GM12878 (cell line): ENCODE data around the gene CLASP1. TPM values are rescaled to one million over a fixed set of nuclear protein-coding genes. Genes with fewer than 3 reads are reported as not detected.

ENCODE experiments used
- ATAC-seq: fragments of 200-7000 bp; cut with Tn5 transposase; 3 replicates; pipeline ENCODE4 v1.9.1; 2020; ENCODE audit warnings: mild to moderate bottlenecking, moderate library complexity
- BruUV-seq: library from RNA; stranded (reverse); fragments of 400-500 nt; replicated peaks from 2 replicates; lab custom pipeline; 2021; lab: Mats Ljungman, UMichigan
- CTCF ChIA-PET: fragments of 300-600 bp; sonication (Branson Sonifier 250); formaldehyde crosslinking; extraction: SDS; loops from one replicate; lab custom pipeline; 2021; ENCODE audit warnings: inconsistent platforms; lab: Yijun Ruan, JAX
- POLR2A ChIA-PET: fragments of 350-600 bp; formaldehyde crosslinking; extraction: SDS; loops from one replicate; lab custom pipeline; 2021; ENCODE audit warnings: inconsistent platforms; lab: Charles Lee
- RAD21 ChIA-PET: fragments of 300-600 bp; sonication (Branson Sonifier 250); formaldehyde crosslinking; loops from one replicate; lab custom pipeline; 2023; ENCODE audit warnings: antibody characterized with exemption; ENCODE audit not compliant: unreplicated experiment; lab: Charles Lee
- SMC1A ChIA-PET: fragments of 300-600 bp; sonication (Branson Sonifier 250); formaldehyde crosslinking; loops from one replicate; lab custom pipeline; 2023; ENCODE audit not compliant: unreplicated experiment, uncharacterized antibody; lab: Charles Lee
- DNase-seq: peaks from one replicate; pipeline ENCODE4 v3.0.0-alpha.2; 2011; ENCODE audit warnings: low read depth, low spot score
- FAIRE-seq: peaks from 3 replicates; lab custom pipeline; 2011; peaks lifted over from hg19 to GRCh38; lab: Jason Lieb, UNC
- H2AFZ ChIP-seq: 2 replicates; pipeline ENCODE4 v1.6.0; 2011; ENCODE audit warnings: low read depth, low read length, control low read depth; ENCODE audit not compliant: control insufficient read depth
- H3K27ac ChIP-seq: 2 replicates; pipeline ENCODE4 v1.5.1; 2011; ENCODE audit warnings: control low read depth; ENCODE audit not compliant: control insufficient read depth, insufficient read depth
- H3K27me3 ChIP-seq, 2 experiments: replicated peaks in 1 of 2; 2 replicates each; pipeline versions ENCODE4 v1.6.0 to v1.6.1; 2011; ENCODE audit warnings: low read length in 1 of 2; ENCODE audit not compliant: control insufficient read depth in 2 of 2, insufficient read depth in 2 of 2
- H3K36me3 ChIP-seq, 2 experiments: 2 replicates each; pipeline ENCODE4 v1.5.1; 2011; ENCODE audit warnings: low read length in 1 of 2; ENCODE audit not compliant: control insufficient read depth in 2 of 2, insufficient read depth in 2 of 2
- H3K4me1 ChIP-seq: 2 replicates; pipeline ENCODE4 v1.6.1; 2011; ENCODE audit warnings: mild to moderate bottlenecking, low read length, moderate library complexity, mixed read lengths; ENCODE audit not compliant: control insufficient read depth, insufficient read depth
- H3K4me2 ChIP-seq: 2 replicates; pipeline ENCODE4 v1.6.0; 2011; ENCODE audit warnings: control low read depth; ENCODE audit not compliant: control insufficient read depth, insufficient read depth
- H3K4me3 ChIP-seq: fragments of 200-600 bp; sonication (generic); 2 replicates; pipeline ENCODE4 v1.5.1; 2016
- H3K79me2 ChIP-seq: 2 replicates; pipeline ENCODE4 v1.6.0; 2011; ENCODE audit warnings: low read length; ENCODE audit not compliant: control insufficient read depth, insufficient read depth
- H3K9ac ChIP-seq: 2 replicates; pipeline ENCODE4 v1.8.0; 2011; ENCODE audit warnings: low read length, control low read depth, mixed read lengths; ENCODE audit not compliant: control insufficient read depth, insufficient read depth
- H3K9me3 ChIP-seq: replicated peaks from 3 replicates; pipeline ENCODE4 v1.5.1; 2011; ENCODE audit warnings: mild to moderate bottlenecking, low read length; ENCODE audit not compliant: control insufficient read depth, insufficient read depth
- H4K20me1 ChIP-seq: 2 replicates; pipeline ENCODE4 v1.6.0; 2011; ENCODE audit not compliant: control insufficient read depth, insufficient read depth
- BHLHE40 ChIP-seq, 2 experiments: fragments of 450-650 bp in 1 of 2; IDR thresholded peaks; 2 replicates each; pipeline ENCODE4 v1.6.1; 2011 to 2017; ENCODE audit warnings: low read depth in 2 of 2, borderline replicate concordance in 1 of 2, improper control_type of control experiment in 1 of 2, low read length in 1 of 2, mild to moderate bottlenecking in 1 of 2
- CBX3 ChIP-seq: fragments of 200-600 bp; sonication (generic); IDR thresholded peaks from 2 replicates; pipeline ENCODE4 v1.6.1; 2016; ENCODE audit warnings: low read depth, borderline replicate concordance
- CHD2 ChIP-seq: IDR thresholded peaks from 2 replicates; pipeline ENCODE4 v1.6.1; 2011; ENCODE audit warnings: low read depth, low read length, improper control_type of control experiment, borderline replicate concordance
- EP300 ChIP-seq, 2 experiments: fragments of 150-350 bp in 1 of 2; IDR thresholded peaks; 2 replicates each; pipeline ENCODE4 v1.6.1; 2011 to 2012; ENCODE audit warnings: low read depth in 2 of 2, low read length in 2 of 2, borderline replicate concordance in 1 of 2, improper control_type of control experiment in 1 of 2, inconsistent platforms in 1 of 2; ENCODE audit not compliant: control insufficient read depth in 1 of 2
- FOXM1 ChIP-seq: IDR thresholded peaks from 2 replicates; pipeline ENCODE4 v1.6.1; 2012; ENCODE audit warnings: low read depth, mild to moderate bottlenecking, inconsistent platforms, low read length, moderate library complexity
- POLR2AphosphoS5 ChIP-seq: IDR thresholded peaks from 2 replicates; pipeline ENCODE4 v1.6.1; 2011; ENCODE audit warnings: mild to moderate bottlenecking, low read length, inconsistent platforms
- PRDM15 ChIP-seq: fragments of 450-650 bp; formaldehyde crosslinking; IDR thresholded peaks from 2 replicates; pipeline ENCODE4 v1.4.0; 2020; ENCODE audit warnings: mild to moderate bottlenecking, moderate library complexity
- SP1 ChIP-seq: IDR thresholded peaks from one replicate; pipeline ENCODE4 v1.6.1; 2011; ENCODE audit warnings: low read depth, low read length
- SPI1 ChIP-seq: IDR thresholded peaks from 2 replicates; pipeline ENCODE4 v1.6.1; 2011; ENCODE audit warnings: low read depth, mild to moderate bottlenecking, low read length, moderate library complexity, borderline replicate concordance; ENCODE audit not compliant: insufficient read depth
- YBX1 ChIP-seq: fragments of 450-650 bp; IDR thresholded peaks from 2 replicates; pipeline ENCODE4 v1.6.1; 2016; ENCODE audit warnings: antibody characterized with exemption
- ZBED1 ChIP-seq: IDR thresholded peaks from 2 replicates; pipeline ENCODE4 v1.6.1; 2016; ENCODE audit warnings: borderline replicate concordance
- WGBS: methylation state at CpG from one replicate; pipeline ENCODE4 v1.1.6; 2016; ENCODE audit warnings: low lambda C conversion rate; ENCODE audit not compliant: insufficient replicate concordance, insufficient coverage; ENCODE audit errors: missing lambda C conversion rate; 5-methylcytosine and 5-hydroxymethylcytosine counted together
- in situ Hi-C: fragments of 300-500 bp; cut with MboI; formaldehyde crosslinking; loops from 9 replicates; pipeline ENCODE4 v1.14.3; 2018; ENCODE audit warnings: mixed read lengths
- intact Hi-C: fragments of 100-400 bp; cut with micrococcal nuclease; formaldehyde crosslinking; loops from one replicate; pipeline ENCODE4 v1.14.2; 2022; ENCODE audit not compliant: unreplicated experiment
- polyA plus RNA-seq, 11 experiments: library from polyadenylated mRNA; depleted of rRNA in 4 of 11; unstranded in 6 of 11; stranded (reverse) in 5 of 11; fragments of >200 nt; fragmentation: Nextera tagmentation in 4 of 11; fragmentation: Illumina TruSeq in 1 of 11; extraction: Ambion mirVana in 4 of 11; extraction: Trizol in 1 of 11; gene quantifications; 1 replicate in 1 of 11; 2 replicates in 10 of 11; pipeline versions ENCODE4 v1.2.1 to v1.2.3, GENCODE V29; 2011 to 2016; ENCODE audit warnings: inconsistent platforms in 2 of 11, missing spikeins in 2 of 11, low read depth in 1 of 11
- total RNA-seq, 4 experiments: library from RNA; depleted of rRNA in 3 of 4; stranded (reverse); fragments of >200 nt in 3 of 4; fragmentation: Illumina TruSeq in 1 of 4; extraction: Trizol in 1 of 4; gene quantifications; 2 replicates each; pipeline versions ENCODE4 v1.2.1 to v1.2.3, GENCODE V29; 2013 to 2021
- TF ChIP-seq, protein P1 (sequence below): fragments of 150-350 bp; IDR thresholded peaks from 2 replicates; pipeline ENCODE4 v1.6.1; 2016; ENCODE audit warnings: low read depth, low read length
- TF ChIP-seq, protein P2 (sequence below): IDR thresholded peaks from 2 replicates; pipeline ENCODE4 v1.6.1; 2012; ENCODE audit warnings: low read depth, low read length, improper control_type of control experiment

Gene CLASP1
- total and polyA plus RNA-seq, 10 of the 15 experiments (the other 5 are each of a cell fraction or from before 2014, with no cell fraction given), result 1.4 to 62.4 (median 32.9) TPM

GRCh38 chr2:121561617-121562268 lies 87.5 kb downstream of the CLASP1 start (continued):
- no peak for TF ChIP-seq PRDM15 (CRISPR knock-in tag)
- TF ChIP-seq, all 136 proteins: peak for 0

DNA sequence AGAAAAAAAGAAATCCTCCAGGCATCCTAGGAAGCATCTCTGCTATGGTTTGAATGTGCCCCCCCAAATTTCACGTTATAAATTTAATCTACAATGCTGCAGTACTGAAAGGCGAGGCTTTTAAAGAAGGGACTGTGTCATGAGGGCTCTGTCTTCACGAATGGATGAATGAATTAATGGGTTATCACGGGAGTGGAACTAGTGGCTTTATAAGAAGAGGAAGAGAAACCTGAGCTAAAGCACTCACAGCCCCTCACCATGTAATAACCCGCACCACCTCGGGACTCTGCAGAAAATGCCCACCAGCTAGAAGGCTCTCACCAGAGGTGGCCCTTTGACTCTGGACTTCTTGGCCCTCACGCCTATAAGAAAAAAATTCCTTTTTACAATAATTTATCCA lies 90.9 kb downstream of the CLASP1 start:
- in situ Hi-C loops (no loop called here), intact Hi-C loops (no loop called here)
- Histone ChIP-seq H3K4me3 (0 out of 2 replicates have a peak overlapping the region, but pooled peaks have one; percentile 26), H3K36me3 (no peaks in the 10 kb centered on the region), H3K9me3 (no peaks in the 10 kb centered on the region), H2AFZ (no peak overlapping the region), H3K27ac (no peak overlapping the region), H3K79me2 (peaks cover 53% of the 10 kb centered on the region), H3K27me3 (no peaks in the 10 kb centered on the region), H3K4me1 (peaks cover 30% of the 10 kb centered on the region), H3K4me2 (0 out of 2 replicates have a peak overlapping the region, but pooled peaks have one; percentile 31), H3K9ac (no peak overlapping the region), H4K20me1 (no peaks in the 10 kb centered on the region)
- ChIA-PET RAD21 (interaction anchor here (0.7 to 1.7 kb wide), 4 partner anchors 9 to 28 kb away, joined by 3 to 7 read pairs (median 3); partner anchors contain the start of gene RNU4ATAC), SMC1A (interaction anchor here (0.7 to 3.2 kb wide), 10 partner anchors 7 to 1167 kb away, joined by 3 to 14 read pairs (median 5); partner anchors contain the start of gene RNU4ATAC), POLR2A (interaction anchor here (0.7 to 2.0 kb wide), 3 partner anchors 11 to 27 kb away, joined by 3 to 5 read pairs (median 4); partner anchors contain the start of gene RNU4ATAC), CTCF (interaction anchor here (1.0 to 1.1 kb wide), 2 partner anchors 37 to 189 kb away, joined by 3 to 4 read pairs; no protein-coding TSS in a partner anchor)
- 43% methylated on average over 7 of the region's 7 CpGs for whole genome bisulfite sequencing
- BruUV-seq, result no TSS peak
- DNase-seq (no peak), FAIRE-seq (no peak), ATAC-seq (peak; percentile 74)
- TF ChIP-seq EP300 (IDR thresholded peaks at IDR 0.05; ENCODE audit: borderline replicate concordance in 1 of 2, control insufficient read depth in 1 of 2, low read depth in 2 of 2, low read length in 2 of 2), result 0 out of 4 replicates have a peak, but pooled peaks of 1 of the 2 experiments have one; percentile 32
- TF ChIP-seq BHLHE40 (IDR thresholded peaks at IDR 0.05; ENCODE audit: borderline replicate concordance in 1 of 2, low read depth in 2 of 2, low read length in 1 of 2), result peak; percentile 50 to 82; a peak in 3 of 4 replicates
- TF ChIP-seq POLR2AphosphoS5, result no peak
- TF ChIP-seq, protein P1, sequence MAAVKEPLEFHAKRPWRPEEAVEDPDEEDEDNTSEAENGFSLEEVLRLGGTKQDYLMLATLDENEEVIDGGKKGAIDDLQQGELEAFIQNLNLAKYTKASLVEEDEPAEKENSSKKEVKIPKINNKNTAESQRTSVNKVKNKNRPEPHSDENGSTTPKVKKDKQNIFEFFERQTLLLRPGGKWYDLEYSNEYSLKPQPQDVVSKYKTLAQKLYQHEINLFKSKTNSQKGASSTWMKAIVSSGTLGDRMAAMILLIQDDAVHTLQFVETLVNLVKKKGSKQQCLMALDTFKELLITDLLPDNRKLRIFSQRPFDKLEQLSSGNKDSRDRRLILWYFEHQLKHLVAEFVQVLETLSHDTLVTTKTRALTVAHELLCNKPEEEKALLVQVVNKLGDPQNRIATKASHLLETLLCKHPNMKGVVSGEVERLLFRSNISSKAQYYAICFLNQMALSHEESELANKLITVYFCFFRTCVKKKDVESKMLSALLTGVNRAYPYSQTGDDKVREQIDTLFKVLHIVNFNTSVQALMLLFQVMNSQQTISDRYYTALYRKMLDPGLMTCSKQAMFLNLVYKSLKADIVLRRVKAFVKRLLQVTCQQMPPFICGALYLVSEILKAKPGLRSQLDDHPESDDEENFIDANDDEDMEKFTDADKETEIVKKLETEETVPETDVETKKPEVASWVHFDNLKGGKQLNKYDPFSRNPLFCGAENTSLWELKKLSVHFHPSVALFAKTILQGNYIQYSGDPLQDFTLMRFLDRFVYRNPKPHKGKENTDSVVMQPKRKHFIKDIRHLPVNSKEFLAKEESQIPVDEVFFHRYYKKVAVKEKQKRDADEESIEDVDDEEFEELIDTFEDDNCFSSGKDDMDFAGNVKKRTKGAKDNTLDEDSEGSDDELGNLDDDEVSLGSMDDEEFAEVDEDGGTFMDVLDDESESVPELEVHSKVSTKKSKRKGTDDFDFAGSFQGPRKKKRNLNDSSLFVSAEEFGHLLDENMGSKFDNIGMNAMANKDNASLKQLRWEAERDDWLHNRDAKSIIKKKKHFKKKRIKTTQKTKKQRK, result no peak
- TF ChIP-seq FOXM1, result no peak
- TF ChIP-seq YBX1, result no peak
- TF ChIP-seq, protein P2, sequence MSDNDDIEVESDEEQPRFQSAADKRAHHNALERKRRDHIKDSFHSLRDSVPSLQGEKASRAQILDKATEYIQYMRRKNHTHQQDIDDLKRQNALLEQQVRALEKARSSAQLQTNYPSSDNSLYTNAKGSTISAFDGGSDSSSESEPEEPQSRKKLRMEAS, result no peak
- TF ChIP-seq SPI1, result peak; percentile 89
- TF ChIP-seq CBX3, result no peak
- no peak for TF ChIP-seq SP1
- no peak for TF ChIP-seq CHD2
- no peak for TF ChIP-seq ZBED1
